Caco-2 (cell line): ENCODE data around the gene ARHGEF9. TPM values are rescaled to one million over a fixed set of nuclear protein-coding genes. Genes with fewer than 3 reads are reported as not detected.

Experiments used
- BruUV-seq: library from RNA; stranded (reverse); fragments of 400-500 nt; replicated peaks from 2 replicates; lab custom pipeline; 2021; lab: Mats Ljungman, UMichigan
- CTCF ChIA-PET: fragments of 300-600 bp; sonication (Branson Sonifier 250); formaldehyde crosslinking; loops from one replicate; lab custom pipeline; 2022; ENCODE audit warnings: antibody characterized with exemption; lab: Charles Lee
- POLR2A ChIA-PET: fragments of 300-600 bp; sonication (Branson Sonifier 250); formaldehyde crosslinking; loops from one replicate; lab custom pipeline; 2022; ENCODE audit warnings: antibody characterized with exemption; lab: Charles Lee
- DNase-seq, 2 experiments: peaks; one replicate each; pipeline versions ENCODE4 v3.0.0 to v3.0.0-alpha.2; 2020 to 2022
- H3K27me3 ChIP-seq: replicated peaks from 2 replicates; pipeline ENCODE4 v1.6.0; 2011; ENCODE audit warnings: low read length; ENCODE audit not compliant: control insufficient read depth, insufficient read depth
- H3K36me3 ChIP-seq: 2 replicates; pipeline ENCODE4 v1.5.1; 2011; ENCODE audit warnings: low read length; ENCODE audit not compliant: control insufficient read depth, insufficient read depth
- H3K4me1 ChIP-seq: fragments of 250-450 bp; sonication (Bioruptor Pico); 2 replicates; pipeline ENCODE4 v1.5.1; 2020; ENCODE audit warnings: mild to moderate bottlenecking
- H3K4me3 ChIP-seq: 2 replicates; pipeline ENCODE4 v1.5.1; 2011; ENCODE audit warnings: low read depth, mild to moderate bottlenecking, control low read depth, low read length
- H3K9me3 ChIP-seq: fragments of 250-450 bp; sonication (Bioruptor Pico); 2 replicates; pipeline ENCODE4 v1.5.1; 2020; ENCODE audit warnings: mild to moderate bottlenecking, moderate library complexity
- H3K27ac Mint-ChIP-seq: one replicate; pipeline ENCODE4 v1.8.0; 2022; ENCODE audit warnings: mixed read lengths; ENCODE audit not compliant: unreplicated experiment
- H3K27me3 Mint-ChIP-seq: one replicate; pipeline ENCODE4 v1.8.0; 2022; ENCODE audit warnings: mixed read lengths; ENCODE audit not compliant: insufficient read depth, unreplicated experiment
- H3K36me3 Mint-ChIP-seq: one replicate; pipeline ENCODE4 v1.8.0; 2022; ENCODE audit warnings: mild to moderate bottlenecking, mixed read lengths; ENCODE audit not compliant: insufficient read depth, unreplicated experiment
- H3K4me1 Mint-ChIP-seq: one replicate; pipeline ENCODE4 v1.8.0; 2022; ENCODE audit warnings: low read depth, mixed read lengths; ENCODE audit not compliant: unreplicated experiment
- H3K4me3 Mint-ChIP-seq: one replicate; pipeline ENCODE4 v1.8.0; 2022; ENCODE audit warnings: mild to moderate bottlenecking, moderate library complexity, mixed read lengths; ENCODE audit not compliant: unreplicated experiment
- H3K9me3 Mint-ChIP-seq: one replicate; pipeline ENCODE4 v1.8.0; 2022; ENCODE audit warnings: mixed read lengths; ENCODE audit not compliant: unreplicated experiment
- CTCF ChIP-seq, 2 experiments: fragments of 200-600 bp in 1 of 2; IDR thresholded peaks; 1 replicate in 1 of 2; 2 replicates in 1 of 2; pipeline versions ENCODE4 v1.5.1 to v1.8.0; 2011 to 2022; ENCODE audit warnings: antibody characterized with exemption in 1 of 2, control low read depth in 1 of 2, inconsistent platforms in 1 of 2, low read depth in 1 of 2, low read length in 1 of 2, mild to moderate bottlenecking in 1 of 2, moderate library complexity in 1 of 2; ENCODE audit not compliant: insufficient read depth in 1 of 2, severe bottlenecking in 1 of 2, unreplicated experiment in 1 of 2
- intact Hi-C: fragments of 100-400 bp; cut with micrococcal nuclease; formaldehyde crosslinking; loops from one replicate; pipeline ENCODE4 v1.10.0; 2022; ENCODE audit not compliant: unreplicated experiment
- total RNA-seq: library from RNA; stranded (reverse); gene quantifications from 2 replicates; pipeline ENCODE4 v1.2.3, GENCODE V29; 2022

ARHGEF9 gene
- total RNA-seq, 1 experiment from 2014 or later, result 9.8 TPM

- intact Hi-C loops, result no loop called here
- no peaks in the 10 kb centered on the region for H3K9me3 Mint-ChIP-seq
- H3K4me1 ChIP-seq, result no peaks in the 10 kb centered on the region
- no peak for TF ChIP-seq CTCF (IDR thresholded peaks at IDR 0.05; ENCODE audit: insufficient read depth in 1 of 2, low read depth in 1 of 2, low read length in 1 of 2, severe bottlenecking in 1 of 2, unreplicated experiment in 1 of 2)
- no peaks in the 10 kb centered on the region for H3K36me3 ChIP-seq
- DNase-seq, result no peak
- no peaks in the 10 kb centered on the region for H3K36me3 Mint-ChIP-seq
- H3K4me3 Mint-ChIP-seq, result no peak overlapping the region
- H3K4me3 ChIP-seq, result no peak overlapping the region
- H3K27ac Mint-ChIP-seq, result no peak overlapping the region
- ChIA-PET CTCF (no interaction called here), POLR2A (no interaction called here)
- no peaks in the 10 kb centered on the region for H3K27me3 ChIP-seq
- H3K27me3 Mint-ChIP-seq, result no peaks in the 10 kb centered on the region
- BruUV-seq, result no TSS peak
- H3K9me3 ChIP-seq, result no peaks in the 10 kb centered on the region
- H3K4me1 Mint-ChIP-seq, result no peaks in the 10 kb centered on the region
These were observed 71.5 kb downstream of the ARHGEF9 start for GRCh38 chrX:63713526-63713925.

- H3K9me3 Mint-ChIP-seq, result no peaks in the 10 kb centered on the region
- H3K4me1 Mint-ChIP-seq, result no peaks in the 10 kb centered on the region
- H3K27me3 ChIP-seq, result no peaks in the 10 kb centered on the region
- ChIA-PET POLR2A (no interaction called here), CTCF (no interaction called here)
- no peak overlapping the region for H3K4me3 Mint-ChIP-seq
- H3K9me3 ChIP-seq, result no peaks in the 10 kb centered on the region
- BruUV-seq, result no TSS peak
- H3K4me3 ChIP-seq, result no peak overlapping the region
- H3K36me3 Mint-ChIP-seq, result no peaks in the 10 kb centered on the region
- DNase-seq, result no peak
- no peak for TF ChIP-seq CTCF (IDR thresholded peaks at IDR 0.05; ENCODE audit: insufficient read depth in 1 of 2, low read depth in 1 of 2, low read length in 1 of 2, severe bottlenecking in 1 of 2, unreplicated experiment in 1 of 2)
- H3K27ac Mint-ChIP-seq, result no peak overlapping the region
- intact Hi-C loops, result no loop called here
- H3K27me3 Mint-ChIP-seq, result no peaks in the 10 kb centered on the region
- H3K36me3 ChIP-seq, result no peaks in the 10 kb centered on the region
- H3K4me1 ChIP-seq, result no peaks in the 10 kb centered on the region
These were observed 76.2 kb downstream of the ARHGEF9 start for GRCh38 chrX:63708801-63709200.

GRCh38 chrX:63702556-63702955, 82.5 kb downstream of the ARHGEF9 start:
- intact Hi-C loops, result no loop called here
- no peak for DNase-seq
- Mint-ChIP-seq H3K27ac (no peak overlapping the region), H3K4me1 (no peaks in the 10 kb centered on the region), H3K9me3 (no peaks in the 10 kb centered on the region), H3K27me3 (no peaks in the 10 kb centered on the region), H3K36me3 (no peaks in the 10 kb centered on the region), H3K4me3 (no peak overlapping the region)
- no peak for TF ChIP-seq CTCF (IDR thresholded peaks at IDR 0.05; ENCODE audit: insufficient read depth in 1 of 2, low read depth in 1 of 2, low read length in 1 of 2, severe bottlenecking in 1 of 2, unreplicated experiment in 1 of 2)
- POLR2A ChIA-PET, result no interaction called here
- CTCF ChIA-PET, result no interaction called here
- Histone ChIP-seq H3K4me3 (no peak overlapping the region), H3K4me1 (no peaks in the 10 kb centered on the region), H3K27me3 (no peaks in the 10 kb centered on the region), H3K36me3 (no peaks in the 10 kb centered on the region), H3K9me3 (no peaks in the 10 kb centered on the region)
- BruUV-seq, result no TSS peak
